Measurements from ENCODE around the gene DDIT3. TPM values are rescaled to one million over a fixed set of nuclear protein-coding genes. Genes with fewer than 3 reads are reported as not detected.

The DDIT3 gene
- polyA plus RNA-seq, 1 donor from 2014 or later: 24.0 TPM

GRCh38 chr12:57539134-57539768 lies 18.9 kb upstream of the DDIT3 start:
- H3K4me2 ChIP-seq (ENCODE audit: low read length): no peak overlapping the region
- no peak overlapping the region for H3K9ac ChIP-seq (ENCODE audit: low read length)
- no peaks in the 10 kb centered on the region for H3K9me2 ChIP-seq (ENCODE audit: insufficient read depth, low read length)
- H4K20me1 ChIP-seq (ENCODE audit: insufficient read depth): no peaks in the 10 kb centered on the region
- H3K4me3 ChIP-seq (ENCODE audit: low read length): no peak overlapping the region
- H3K36me3 ChIP-seq (ENCODE audit: insufficient read depth, low read length): no peaks in the 10 kb centered on the region
- no peaks in the 10 kb centered on the region for H3K9me3 ChIP-seq (ENCODE audit: low read length)
- no peak overlapping the region for H2AFZ ChIP-seq (ENCODE audit: low read depth, low read length)
- H3K27me3 ChIP-seq (ENCODE audit: insufficient read depth, low read depth, low read length): no peaks in the 10 kb centered on the region
- H3K79me2 ChIP-seq (replicated peaks; ENCODE audit: insufficient read depth, low read length): peaks cover 4% of the 10 kb centered on the region
- TF ChIP-seq EZH2 (IDR thresholded peaks at IDR 0.05; ENCODE audit: borderline replicate concordance, insufficient read depth, low read length, poor library complexity, severe bottlenecking) (no peak), TAF1 (IDR thresholded peaks at IDR 0.05; ENCODE audit: low read depth) (no peak), SMC3 (conservative IDR thresholded peaks at IDR 0.05; ENCODE audit: poor library complexity) (no peak), RAD21 (conservative IDR thresholded peaks at IDR 0.05) (no peak), CTCF (IDR thresholded peaks at IDR 0.05; ENCODE audit: poor library complexity, severe bottlenecking) (no peak), POLR2AphosphoS5 (IDR thresholded peaks at IDR 0.05) (no peak), EP300 (conservative IDR thresholded peaks at IDR 0.05; ENCODE audit: poor library complexity, severe bottlenecking) (no peak), MXI1 (conservative IDR thresholded peaks at IDR 0.05; ENCODE audit: poor library complexity, severe bottlenecking) (no peak)
- TF ChIP-seq, protein P1, sequence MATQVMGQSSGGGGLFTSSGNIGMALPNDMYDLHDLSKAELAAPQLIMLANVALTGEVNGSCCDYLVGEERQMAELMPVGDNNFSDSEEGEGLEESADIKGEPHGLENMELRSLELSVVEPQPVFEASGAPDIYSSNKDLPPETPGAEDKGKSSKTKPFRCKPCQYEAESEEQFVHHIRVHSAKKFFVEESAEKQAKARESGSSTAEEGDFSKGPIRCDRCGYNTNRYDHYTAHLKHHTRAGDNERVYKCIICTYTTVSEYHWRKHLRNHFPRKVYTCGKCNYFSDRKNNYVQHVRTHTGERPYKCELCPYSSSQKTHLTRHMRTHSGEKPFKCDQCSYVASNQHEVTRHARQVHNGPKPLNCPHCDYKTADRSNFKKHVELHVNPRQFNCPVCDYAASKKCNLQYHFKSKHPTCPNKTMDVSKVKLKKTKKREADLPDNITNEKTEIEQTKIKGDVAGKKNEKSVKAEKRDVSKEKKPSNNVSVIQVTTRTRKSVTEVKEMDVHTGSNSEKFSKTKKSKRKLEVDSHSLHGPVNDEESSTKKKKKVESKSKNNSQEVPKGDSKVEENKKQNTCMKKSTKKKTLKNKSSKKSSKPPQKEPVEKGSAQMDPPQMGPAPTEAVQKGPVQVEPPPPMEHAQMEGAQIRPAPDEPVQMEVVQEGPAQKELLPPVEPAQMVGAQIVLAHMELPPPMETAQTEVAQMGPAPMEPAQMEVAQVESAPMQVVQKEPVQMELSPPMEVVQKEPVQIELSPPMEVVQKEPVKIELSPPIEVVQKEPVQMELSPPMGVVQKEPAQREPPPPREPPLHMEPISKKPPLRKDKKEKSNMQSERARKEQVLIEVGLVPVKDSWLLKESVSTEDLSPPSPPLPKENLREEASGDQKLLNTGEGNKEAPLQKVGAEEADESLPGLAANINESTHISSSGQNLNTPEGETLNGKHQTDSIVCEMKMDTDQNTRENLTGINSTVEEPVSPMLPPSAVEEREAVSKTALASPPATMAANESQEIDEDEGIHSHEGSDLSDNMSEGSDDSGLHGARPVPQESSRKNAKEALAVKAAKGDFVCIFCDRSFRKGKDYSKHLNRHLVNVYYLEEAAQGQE (IDR thresholded peaks at IDR 0.05; ENCODE audit: borderline replicate concordance): no peak
- H3K27ac ChIP-seq (ENCODE audit: low read length): no peak overlapping the region
- no peaks in the 10 kb centered on the region for H3F3A ChIP-seq (ENCODE audit: insufficient read depth, low read length, poor library complexity, severe bottlenecking)

DNA sequence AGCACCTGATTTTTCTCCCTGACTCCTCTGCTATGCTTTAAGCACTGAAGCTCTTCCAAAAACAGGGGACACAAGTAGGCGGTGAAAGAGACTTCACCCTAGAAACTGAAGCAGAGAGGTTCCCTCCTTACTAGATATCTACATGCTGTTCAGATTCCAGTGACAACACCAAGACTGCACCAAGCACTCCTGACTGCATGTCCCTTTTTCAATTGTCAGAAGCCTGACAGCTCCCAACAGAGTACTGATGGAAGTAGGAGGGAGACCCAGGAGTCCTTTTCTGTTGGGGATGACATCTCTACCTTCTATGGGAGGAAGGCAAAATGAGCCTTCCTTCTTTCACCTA lies 16.3 kb upstream of the DDIT3 start:
- no peak overlapping the region for H3K4me3 ChIP-seq (ENCODE audit: low read length)
- H3K4me2 ChIP-seq (ENCODE audit: low read length): no peak overlapping the region
- peaks cover 4% of the 10 kb centered on the region for H3K79me2 ChIP-seq (replicated peaks; ENCODE audit: insufficient read depth, low read length)
- H2AFZ ChIP-seq (ENCODE audit: low read depth, low read length): no peak overlapping the region
- H3K27me3 ChIP-seq (ENCODE audit: insufficient read depth, low read depth, low read length): no peaks in the 10 kb centered on the region
- H3K9ac ChIP-seq (ENCODE audit: low read length): no peak overlapping the region
- no peaks in the 10 kb centered on the region for H3K36me3 ChIP-seq (ENCODE audit: insufficient read depth, low read length)
- H3K27ac ChIP-seq (ENCODE audit: low read length): no peak overlapping the region
- no peaks in the 10 kb centered on the region for H3F3A ChIP-seq (ENCODE audit: insufficient read depth, low read length, poor library complexity, severe bottlenecking)
- no peak for TF ChIP-seq TAF1 (IDR thresholded peaks at IDR 0.05; ENCODE audit: low read depth)
- no peak for TF ChIP-seq RAD21 (conservative IDR thresholded peaks at IDR 0.05)
- no peak for TF ChIP-seq EZH2 (IDR thresholded peaks at IDR 0.05; ENCODE audit: borderline replicate concordance, insufficient read depth, low read length, poor library complexity, severe bottlenecking)
- no peak for TF ChIP-seq CTCF (IDR thresholded peaks at IDR 0.05; ENCODE audit: poor library complexity, severe bottlenecking)
- TF ChIP-seq, protein P1 (IDR thresholded peaks at IDR 0.05; ENCODE audit: borderline replicate concordance): no peak
- no peak for TF ChIP-seq POLR2AphosphoS5 (IDR thresholded peaks at IDR 0.05)
- TF ChIP-seq EP300 (conservative IDR thresholded peaks at IDR 0.05; ENCODE audit: poor library complexity, severe bottlenecking): no peak
- TF ChIP-seq MXI1 (conservative IDR thresholded peaks at IDR 0.05; ENCODE audit: poor library complexity, severe bottlenecking): no peak
- no peak for TF ChIP-seq SMC3 (conservative IDR thresholded peaks at IDR 0.05; ENCODE audit: poor library complexity)
- no peaks in the 10 kb centered on the region for H3K9me2 ChIP-seq (ENCODE audit: insufficient read depth, low read length)
- H4K20me1 ChIP-seq (ENCODE audit: insufficient read depth): no peaks in the 10 kb centered on the region
- H3K9me3 ChIP-seq (ENCODE audit: low read length): no peaks in the 10 kb centered on the region
